Panc1 (cell line): ENCODE data around the gene ARHGAP25. TPM values are rescaled to one million over a fixed set of nuclear protein-coding genes. Genes with fewer than 3 reads are reported as not detected.

ENCODE experiments used
- ATAC-seq: fragments of 200-7000 bp; cut with Tn5 transposase; 2 replicates; pipeline ENCODE4 v1.9.1; 2020; ENCODE audit warnings: mild to moderate bottlenecking, moderate library complexity
- BruUV-seq: library from RNA; stranded (reverse); fragments of 400-500 nt; replicated peaks from 2 replicates; lab custom pipeline; 2021; lab: Mats Ljungman, UMichigan
- CTCF ChIA-PET: fragments of 300-600 bp; sonication (Branson Sonifier 250); formaldehyde crosslinking; loops from one replicate; lab custom pipeline; 2022; ENCODE audit warnings: antibody characterized with exemption; lab: Charles Lee
- POLR2A ChIA-PET: fragments of 300-600 bp; sonication (Branson Sonifier 250); formaldehyde crosslinking; loops from one replicate; lab custom pipeline; 2022; ENCODE audit warnings: antibody characterized with exemption; lab: Charles Lee
- DNase-seq: peaks from one replicate; pipeline ENCODE4 v3.0.0-alpha.2; 2010; ENCODE audit warnings: low read depth, low spot score
- H3K27ac ChIP-seq: 2 replicates; pipeline ENCODE4 v1.5.1; 2011; ENCODE audit warnings: mild to moderate bottlenecking, low read length, inconsistent platforms
- H3K27me3 ChIP-seq: fragments of 200-500 bp; sonication (Bioruptor generic); 2 replicates; pipeline ENCODE4 v1.6.0; 2014; ENCODE audit warnings: low read length, inconsistent platforms; ENCODE audit not compliant: control insufficient read depth, insufficient read depth
- H3K36me3 ChIP-seq: fragments of 200-500 bp; sonication (Bioruptor generic); 2 replicates; pipeline ENCODE4 v1.5.1; 2014; ENCODE audit warnings: inconsistent platforms, mild to moderate bottlenecking, low read length, moderate library complexity; ENCODE audit not compliant: control insufficient read depth, insufficient read depth
- H3K4me1 ChIP-seq: 2 replicates; pipeline ENCODE4 v1.5.1; 2011; ENCODE audit warnings: inconsistent platforms, mild to moderate bottlenecking, low read length, moderate library complexity; ENCODE audit not compliant: control insufficient read depth, insufficient read depth
- H3K4me3 ChIP-seq, 2 experiments: 2 replicates each; pipeline ENCODE4 v1.5.1; 2011 to 2012; ENCODE audit warnings: low read depth in 2 of 2, low read length in 2 of 2, mild to moderate bottlenecking in 2 of 2, inconsistent platforms in 1 of 2, moderate library complexity in 1 of 2
- H3K9me3 ChIP-seq: fragments of 200-500 bp; sonication (Bioruptor generic); 2 replicates; pipeline ENCODE4 v1.5.1; 2014; ENCODE audit warnings: low read depth, mild to moderate bottlenecking, inconsistent platforms, low read length, moderate library complexity; ENCODE audit not compliant: control insufficient read depth, insufficient read depth
- CTCF ChIP-seq: fragments of 450-650 bp; IDR thresholded peaks from 2 replicates; pipeline ENCODE4 v1.5.1; 2017; ENCODE audit warnings: mild to moderate bottlenecking
- POLR2AphosphoS5 ChIP-seq: IDR thresholded peaks from 2 replicates; pipeline ENCODE4 v1.6.1; 2012; ENCODE audit warnings: mild to moderate bottlenecking, low read depth, low read length, moderate library complexity
- REST ChIP-seq, 2 experiments: IDR thresholded peaks; 2 replicates each; pipeline ENCODE4 v1.6.1; 2011 to 2012; ENCODE audit warnings: low read depth in 2 of 2, control low read depth in 1 of 2, low read length in 1 of 2, mild to moderate bottlenecking in 1 of 2, moderate library complexity in 1 of 2; ENCODE audit not compliant: insufficient read depth in 1 of 2
- SIN3A ChIP-seq: IDR thresholded peaks from 2 replicates; pipeline ENCODE4 v1.6.1; 2012; ENCODE audit warnings: low read depth, mild to moderate bottlenecking, low read length, moderate library complexity, borderline replicate concordance; ENCODE audit not compliant: insufficient read depth
- TCF7L2 ChIP-seq: IDR thresholded peaks from 2 replicates; pipeline ENCODE4 v1.6.1; 2011; ENCODE audit warnings: mild to moderate bottlenecking, low read depth, low read length, inconsistent platforms
- in situ Hi-C: cut with HindIII; loops from 2 replicates; pipeline ENCODE4 v1.10.0; 2016; ENCODE audit warnings: low sequenced_read_pairs, low pct_unique_long_range_greater_than_20kb
- intact Hi-C: fragments of 100-400 bp; cut with micrococcal nuclease; formaldehyde crosslinking; loops from one replicate; pipeline ENCODE4 v1.10.0; 2022; ENCODE audit not compliant: unreplicated experiment
- total RNA-seq: library from RNA; stranded (reverse); gene quantifications from one replicate; pipeline ENCODE4 v1.2.1, GENCODE V29; 2021; ENCODE audit not compliant: unreplicated experiment

ARHGAP25 gene
- total RNA-seq, 1 experiment from 2014 or later: 0.49 TPM

GRCh38 chr2:68768461-68768860 is 33.9 kb downstream of the ARHGAP25 start:
- POLR2A ChIA-PET: no interaction called here
- intact Hi-C loops (no loop called here), in situ Hi-C loops (no loop called here)
- H3K36me3 ChIP-seq: no peaks in the 10 kb centered on the region
- CTCF ChIA-PET: no interaction called here
- BruUV-seq: no TSS peak
- DNase-seq (no peak), ATAC-seq (no peak)
- H3K4me1 ChIP-seq: no peaks in the 10 kb centered on the region; the same call in none of the 2 replicates
- no peak overlapping the region for H3K27ac ChIP-seq
- TF ChIP-seq CTCF: no peak
- TF ChIP-seq TCF7L2: no peak
- no peak for TF ChIP-seq POLR2AphosphoS5
- no peak for TF ChIP-seq REST (IDR thresholded peaks at IDR 0.05; ENCODE audit: insufficient read depth in 1 of 2, low read depth in 2 of 2, low read length in 1 of 2)
- no peak for TF ChIP-seq SIN3A
- H3K27me3 ChIP-seq: no peaks in the 10 kb centered on the region; the same call in 1 of the 2 replicates
- H3K4me3 ChIP-seq: no peak overlapping the region
- H3K9me3 ChIP-seq: no peaks in the 10 kb centered on the region

GRCh38 chr2:68768951-68769350 is 34.3 kb downstream of the ARHGAP25 start:
- H3K4me3 ChIP-seq: no peak overlapping the region
- DNase-seq: no peak
- no peaks in the 10 kb centered on the region; the same call in none of the 2 replicates for H3K4me1 ChIP-seq
- BruUV-seq: no TSS peak
- no peaks in the 10 kb centered on the region for H3K9me3 ChIP-seq
- in situ Hi-C loops (no loop called here), intact Hi-C loops (no loop called here)
- H3K27me3 ChIP-seq: no peaks in the 10 kb centered on the region; the same call in 1 of the 2 replicates
- H3K27ac ChIP-seq: no peak overlapping the region
- TF ChIP-seq TCF7L2: no peak
- no peak for TF ChIP-seq POLR2AphosphoS5
- no peak for TF ChIP-seq CTCF
- TF ChIP-seq SIN3A: no peak
- TF ChIP-seq REST (IDR thresholded peaks at IDR 0.05; ENCODE audit: insufficient read depth in 1 of 2, low read depth in 2 of 2, low read length in 1 of 2): no peak
- POLR2A ChIA-PET: no interaction called here
- H3K36me3 ChIP-seq: no peaks in the 10 kb centered on the region
- ATAC-seq: no peak
- CTCF ChIA-PET: no interaction called here
